GM19395 (cell line): ENCODE data around the gene ZNF732.
"Not testable (repeated sequence)": the region's sequence is repeated elsewhere in the genome, so short reads cannot be mapped to it uniquely, and the experiment has no call there.

Experiments
- ATAC-seq: cut with Tn5 transposase; IDR thresholded peaks from one replicate; pipeline ENCODE4 v1.9.1; 2021; ENCODE audit warnings: mild to moderate bottlenecking, moderate library complexity; ENCODE audit not compliant: unreplicated experiment

ZNF732 gene

GRCh38 chr4:304969-305680, at the start of gene ZNF732:
TSS of gene ZNF732 (minus strand) at chr4:305474. CDS start at chr4:305310, 164 bp downstream.
- ATAC-seq = no peak

DNA sequence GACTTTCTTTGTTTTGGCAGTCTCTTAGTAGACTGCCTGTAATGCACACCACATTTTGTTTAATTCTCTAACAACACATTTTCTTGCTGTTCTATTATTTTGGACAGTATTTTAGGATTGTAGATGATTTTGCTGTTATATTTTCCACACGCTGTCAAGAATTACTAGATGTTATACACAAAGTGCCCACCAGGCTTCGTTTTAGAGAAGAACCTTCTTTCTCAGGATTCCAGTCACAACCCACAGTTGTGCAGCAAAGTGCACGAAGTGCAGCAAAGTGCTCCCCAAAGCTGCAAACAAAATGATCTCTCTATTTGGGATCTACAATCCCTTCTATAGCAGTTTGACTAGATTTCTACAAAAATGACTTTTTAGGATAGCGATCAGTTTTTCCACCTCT, 34.7 kb upstream of the ZNF732 start:
- ATAC-seq = no peak

DNA sequence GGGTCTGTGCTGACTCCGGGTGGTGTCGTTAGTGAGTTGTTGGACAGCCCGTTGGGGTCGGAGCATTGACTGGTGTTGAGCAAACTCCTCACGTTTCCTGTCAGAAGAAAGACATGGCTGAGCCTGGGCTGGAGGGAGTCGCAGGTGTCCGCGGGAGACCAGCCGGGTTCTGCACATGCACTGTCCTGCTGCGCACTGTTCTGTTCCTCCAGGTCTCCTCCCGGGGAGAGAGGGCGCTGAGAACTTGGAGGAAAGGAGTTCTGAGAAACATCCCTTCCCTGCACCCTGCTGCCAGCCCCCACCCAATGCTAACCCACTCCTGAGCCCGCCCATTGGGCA, 33.5 kb upstream of the ZNF732 start:
- ATAC-seq = no peak

DNA sequence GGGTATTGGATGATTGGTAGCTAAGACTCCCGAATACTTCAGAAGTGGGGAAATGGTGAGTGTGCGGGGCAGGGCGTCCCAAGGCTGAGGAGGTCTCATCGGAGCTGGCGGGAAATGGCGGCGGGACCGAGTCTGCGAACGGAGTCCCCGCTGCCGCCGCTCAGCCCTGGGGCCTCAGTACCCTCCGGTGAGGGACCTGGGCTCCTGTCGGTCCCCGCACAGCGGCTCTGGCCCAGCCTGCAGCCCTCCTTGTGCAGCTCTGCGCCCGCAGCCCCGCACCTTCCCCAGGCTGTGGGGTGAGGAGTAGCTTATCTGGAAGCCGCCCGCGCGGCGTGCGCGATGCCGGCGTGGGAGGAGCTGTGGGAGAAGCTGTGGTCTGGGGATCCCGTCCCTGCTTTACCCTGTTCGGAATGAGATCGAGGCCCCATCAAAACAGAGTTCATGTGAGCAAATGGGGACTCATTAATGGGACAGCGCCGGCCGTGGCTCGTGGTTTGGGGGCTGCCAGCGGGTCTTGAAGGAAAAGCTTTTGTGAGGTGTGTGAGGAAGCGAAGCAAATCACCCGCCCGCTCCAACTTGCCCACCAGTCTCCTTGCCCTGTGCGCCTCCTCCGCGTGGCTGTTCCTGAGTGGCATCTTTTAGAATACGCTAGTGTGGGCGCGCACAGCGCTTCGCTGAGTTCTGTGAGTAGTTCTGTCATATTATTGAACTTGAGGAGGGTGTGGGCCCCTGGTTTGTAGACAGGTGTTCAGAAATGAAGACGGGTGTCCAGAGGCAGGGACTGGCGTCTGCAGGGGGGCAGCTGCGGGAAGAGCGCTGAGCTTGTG, 32.9 kb upstream of the ZNF732 start:
- peak; percentile 48 for ATAC-seq

- ATAC-seq = peak; percentile 96
Measured at GRCh38 chr4:337143-337931, 32.1 kb upstream of the ZNF732 start, which contains the start of gene ZNF141. TSS of gene ZNF141 (plus strand) at chr4:337814. CDS start at chr4:337984, 170 bp downstream.

- no peak for ATAC-seq
Measured at GRCh38 chr4:336893-337142, 31.5 kb upstream of the ZNF732 start.

GRCh38 chr4:336099-336892, 31.0 kb upstream of the ZNF732 start:
- no peak for ATAC-seq

GRCh38 chr4:335515-335914, 30.2 kb upstream of the ZNF732 start:
- ATAC-seq = no peak

- ATAC-seq = no peak
Measured at GRCh38 chr4:328729-329128, 23.5 kb upstream of the ZNF732 start.

DNA sequence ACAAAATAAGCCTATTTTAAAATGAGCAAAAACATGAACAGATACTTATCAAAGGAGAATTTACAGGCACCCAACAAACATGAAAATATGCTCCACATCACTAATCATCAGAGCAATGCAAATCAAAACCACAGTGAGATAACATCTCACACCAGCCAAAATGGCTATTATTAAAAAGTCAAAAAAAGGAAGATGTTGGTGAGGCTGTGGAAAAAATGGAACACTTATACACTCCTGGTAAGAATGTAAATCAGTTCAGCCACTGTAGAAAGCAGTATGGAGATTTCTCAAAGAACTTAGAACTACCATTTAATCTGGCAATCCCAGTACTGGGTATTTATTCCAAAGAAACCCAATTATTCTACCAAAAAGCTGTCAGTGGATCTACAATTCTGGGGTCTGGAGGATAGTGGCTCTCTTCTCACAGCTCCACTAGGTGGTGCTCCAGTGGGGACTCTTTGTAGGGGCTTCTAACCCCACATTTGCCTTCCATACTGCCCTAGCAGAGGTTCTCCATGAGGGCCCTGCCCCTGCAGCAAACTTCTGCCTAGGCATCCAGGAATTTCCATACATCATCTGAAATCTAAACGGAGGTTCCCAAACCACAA, 9.1 kb upstream of the ZNF732 start:
- no peak for ATAC-seq

GRCh38 chr4:309807-310206, 4.5 kb upstream of the ZNF732 start:
- no peak for ATAC-seq

DNA sequence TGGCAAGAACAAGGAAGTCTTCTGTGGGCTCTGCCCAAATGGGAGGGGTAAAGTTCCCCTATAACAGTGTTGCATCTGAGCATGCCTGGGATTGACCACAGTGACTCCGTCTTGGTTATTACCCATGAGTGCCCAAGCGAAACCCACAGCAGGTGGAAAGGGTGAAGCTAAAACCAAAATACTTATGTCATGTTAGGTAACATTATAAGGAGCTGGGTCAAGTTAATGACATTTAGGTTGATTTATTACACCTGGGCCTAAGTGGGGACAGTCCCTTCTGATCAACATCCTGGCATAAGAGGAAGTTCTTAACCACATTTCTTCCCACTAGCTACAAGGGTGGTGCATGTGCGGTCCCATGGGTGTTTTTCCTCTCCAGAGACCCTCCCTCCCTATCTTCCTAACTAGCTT, 1.3 kb upstream of the ZNF732 start:
- no peak for ATAC-seq

DNA sequence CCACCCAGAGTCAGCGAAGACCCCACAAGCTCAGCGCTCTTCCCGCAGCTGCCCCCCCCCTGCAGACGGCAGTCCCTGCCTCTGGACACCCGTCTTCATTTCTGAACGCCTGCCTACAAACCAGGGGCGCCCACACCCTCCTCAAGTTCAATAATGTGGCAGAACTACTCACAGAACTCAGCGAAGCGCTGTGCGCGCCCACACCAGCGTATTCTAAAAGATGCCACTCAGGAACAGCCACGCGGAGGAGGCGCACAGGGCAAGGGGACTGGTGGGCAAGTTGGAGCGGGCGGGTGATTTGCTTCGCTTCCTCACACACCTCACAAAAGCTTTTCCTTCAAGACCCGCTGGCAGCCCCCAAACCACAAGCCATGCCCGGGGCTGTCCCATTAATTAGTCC, 758 bp downstream of the ZNF732 start:
- ATAC-seq = not testable (repeated sequence)

GRCh38 chr4:302381-302780, 2.9 kb downstream of the ZNF732 start:
- no peak for ATAC-seq

GRCh38 chr4:294732-295131, 10.5 kb downstream of the ZNF732 start:
- no peak for ATAC-seq

- ATAC-seq = no peak
Measured at GRCh38 chr4:288891-289290, 16.4 kb downstream of the ZNF732 start.

DNA sequence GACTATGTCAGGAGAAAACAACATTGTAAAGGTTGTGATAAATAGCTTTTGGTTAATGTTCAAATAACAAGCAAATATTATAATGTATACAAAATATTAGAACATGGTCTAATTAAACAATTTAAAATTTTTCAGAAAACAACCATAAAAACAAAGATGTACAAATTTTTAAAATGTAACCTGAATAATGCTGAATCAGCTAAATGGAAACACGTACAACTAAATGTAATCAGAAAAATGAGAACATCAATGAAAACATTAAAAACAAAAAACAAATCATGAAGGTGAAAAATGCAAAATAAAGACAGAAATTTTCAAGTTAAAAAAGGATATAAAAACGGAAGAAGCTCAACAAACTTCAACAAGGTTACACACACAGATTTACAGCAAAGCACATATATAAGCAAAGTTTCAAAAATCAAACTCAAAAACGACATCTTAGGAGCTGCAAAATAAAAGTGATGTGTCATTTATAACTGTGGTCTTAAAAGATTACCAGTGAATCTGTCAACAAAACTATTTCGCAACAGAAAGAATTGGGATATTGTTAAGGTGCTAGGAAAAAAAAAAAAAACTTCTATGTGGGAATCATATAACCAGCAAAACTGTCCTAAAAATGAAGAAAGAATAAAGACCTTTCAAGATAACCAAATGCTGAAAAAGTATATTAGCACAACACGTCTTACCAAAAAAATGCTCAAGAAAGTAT, 31.8 kb downstream of the ZNF732 start:
- ATAC-seq = no peak

DNA sequence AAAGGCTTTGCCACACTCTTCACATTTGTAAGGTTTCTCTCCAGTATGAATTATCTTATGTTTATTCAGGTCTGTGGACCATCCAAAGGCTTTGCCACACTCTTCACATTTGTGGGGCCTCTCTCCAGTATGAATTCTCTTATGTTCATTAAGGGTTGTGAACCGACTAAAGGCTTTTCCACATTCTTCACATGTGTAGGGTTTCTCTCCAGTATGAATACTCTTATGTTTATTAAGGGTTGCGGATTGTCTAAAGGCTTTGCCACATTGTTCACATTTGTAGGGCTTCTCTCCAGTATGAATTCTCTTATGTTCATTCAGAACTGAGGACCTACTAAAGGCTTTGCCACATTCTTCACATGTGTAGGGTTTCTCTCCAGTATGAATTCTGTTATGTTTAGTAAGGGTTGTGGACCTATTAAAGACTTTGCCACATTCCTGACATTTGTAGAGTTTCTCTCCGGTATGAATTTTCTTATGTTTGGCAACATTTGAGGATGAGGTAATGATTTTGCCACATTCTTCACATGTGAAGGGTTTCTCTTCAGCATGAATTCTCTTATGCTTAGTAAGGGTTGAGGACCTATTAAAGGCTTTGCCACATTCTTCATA, 33.7 kb downstream of the ZNF732 start:
- ATAC-seq = no peak

DNA sequence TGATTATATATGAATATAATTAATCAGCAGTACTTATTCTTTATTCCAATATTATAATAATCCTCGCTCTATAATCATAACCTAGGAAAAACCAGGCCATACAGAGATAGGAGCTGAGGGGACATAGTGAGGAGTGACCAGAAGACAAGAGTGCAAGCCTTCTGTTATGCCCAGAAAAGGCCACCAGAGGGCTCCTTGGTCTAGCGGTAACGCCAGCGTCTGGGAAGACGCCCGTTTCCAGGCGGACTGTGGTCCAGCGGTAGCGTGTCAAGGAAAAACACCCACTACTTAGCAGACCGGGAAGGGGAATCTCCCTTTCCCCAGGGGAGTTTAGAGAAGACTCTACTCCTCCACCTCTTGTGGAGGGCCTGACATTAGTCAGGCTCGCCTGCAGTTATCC, 46.0 kb downstream of the ZNF732 start:
- not testable (repeated sequence) for ATAC-seq

GRCh38 chr4:256492-256891, 48.8 kb downstream of the ZNF732 start:
- no peak for ATAC-seq
